HepG2 (cell line): ENCODE measurements around the gene MYO19. TPM values are rescaled to one million over a fixed set of nuclear protein-coding genes. Genes with fewer than 3 reads are reported as not detected.

Experiments used
- E2F5 ChIP-seq: sonication (generic); formaldehyde crosslinking; conservative IDR thresholded peaks from 2 replicates; pipeline ENCODE4 v1.4.0; 2020; ENCODE audit warnings: missing genetic modification reagents
- GABPA ChIP-seq, 2 experiments: IDR thresholded peaks; 2 replicates each; pipeline ENCODE4 v1.6.1; 2011 to 2016; ENCODE audit warnings: low read depth in 2 of 2, low read length in 1 of 2, missing biosample characterization in 1 of 2, missing genetic modification characterization in 1 of 2
- GMEB2 ChIP-seq: IDR thresholded peaks from 2 replicates; pipeline ENCODE4 v1.6.1; 2016; ENCODE audit warnings: missing biosample characterization, missing genetic modification reagents, low read depth
- HDAC1 ChIP-seq: sonication (generic); formaldehyde crosslinking; IDR thresholded peaks from 2 replicates; pipeline ENCODE4 v1.5.1; 2020; ENCODE audit warnings: mild to moderate bottlenecking, missing genetic modification reagents
- ISL2 ChIP-seq: sonication (generic); formaldehyde crosslinking; IDR thresholded peaks from 2 replicates; pipeline ENCODE4 v1.5.0; 2020; ENCODE audit warnings: missing genetic modification reagents
- KLF6 ChIP-seq: IDR thresholded peaks from 2 replicates; pipeline ENCODE4 v1.8.0; 2016; ENCODE audit warnings: missing biosample characterization, missing genetic modification reagents
- MATR3 ChIP-seq: sonication (generic); formaldehyde crosslinking; IDR thresholded peaks from 2 replicates; pipeline ENCODE4 v1.4.0; 2020; ENCODE audit warnings: missing genetic modification reagents
- NFAT5 ChIP-seq: sonication (generic); formaldehyde crosslinking; IDR thresholded peaks from 2 replicates; pipeline ENCODE4 v1.4.0; 2020; ENCODE audit warnings: missing genetic modification reagents
- NFRKB ChIP-seq: fragments of 450-650 bp; IDR thresholded peaks from 2 replicates; pipeline ENCODE4 v1.6.1; 2017
- SMAD3 ChIP-seq: sonication (generic); formaldehyde crosslinking; IDR thresholded peaks from 2 replicates; pipeline ENCODE4 v1.4.0; 2020; ENCODE audit warnings: missing genetic modification reagents
- SRSF9 ChIP-seq: fragments of 200-400 bp; formaldehyde crosslinking; IDR thresholded peaks from 2 replicates; pipeline ENCODE4 v1.6.1; 2018; ENCODE audit warnings: borderline replicate concordance, mild to moderate bottlenecking, low read depth, low read length; ENCODE audit not compliant: insufficient read depth, poor library complexity, severe bottlenecking
- TOE1 ChIP-seq: sonication (generic); formaldehyde crosslinking; IDR thresholded peaks from 2 replicates; pipeline ENCODE4 v1.4.0; 2020; ENCODE audit warnings: mild to moderate bottlenecking, missing genetic modification reagents
- TSC22D2 ChIP-seq: sonication (generic); formaldehyde crosslinking; IDR thresholded peaks from 2 replicates; pipeline ENCODE4 v1.5.1; 2020; ENCODE audit warnings: missing genetic modification reagents, mild to moderate bottlenecking, borderline replicate concordance
- ZBTB34 ChIP-seq: sonication (generic); formaldehyde crosslinking; IDR thresholded peaks from 2 replicates; pipeline ENCODE4 v1.8.0; 2022; ENCODE audit warnings: mild to moderate bottlenecking, missing genetic modification reagents
- ZBTB8A ChIP-seq: sonication (generic); formaldehyde crosslinking; IDR thresholded peaks from 2 replicates; pipeline ENCODE4 v1.4.0; 2020; ENCODE audit warnings: mild to moderate bottlenecking, low read depth, missing genetic modification reagents, borderline replicate concordance
- ZC3H13 ChIP-seq: sonication (generic); formaldehyde crosslinking; IDR thresholded peaks from 2 replicates; pipeline ENCODE4 v1.8.1; 2023; ENCODE audit warnings: mild to moderate bottlenecking, missing genetic modification reagents, moderate library complexity
- ZFP62 ChIP-seq: sonication (generic); formaldehyde crosslinking; IDR thresholded peaks from 2 replicates; pipeline ENCODE4 v1.4.0; 2020; ENCODE audit warnings: missing genetic modification reagents
- ZNF230 ChIP-seq: sonication (generic); formaldehyde crosslinking; IDR thresholded peaks from 2 replicates; pipeline ENCODE4 v1.4.0; 2020; ENCODE audit warnings: mild to moderate bottlenecking, missing genetic modification reagents
- ZNF292 ChIP-seq: sonication (generic); formaldehyde crosslinking; IDR thresholded peaks from 2 replicates; pipeline ENCODE4 v1.8.1; 2022; ENCODE audit warnings: mild to moderate bottlenecking, low read depth, missing genetic modification reagents, borderline replicate concordance
- ZNF34 ChIP-seq: sonication (generic); formaldehyde crosslinking; IDR thresholded peaks from 2 replicates; pipeline ENCODE4 v1.4.0; 2020; ENCODE audit warnings: mild to moderate bottlenecking, missing genetic modification reagents, borderline replicate concordance
- polyA plus RNA-seq, 8 experiments: library from polyadenylated mRNA; depleted of rRNA in 3 of 8; stranded (reverse) in 7 of 8; unstranded in 1 of 8; fragments of >200 nt; fragmentation: Illumina TruSeq in 4 of 8; extraction: Trizol in 4 of 8; gene quantifications; 2 replicates each; pipeline versions ENCODE4 v1.2.1 to v1.2.3, GENCODE V29; 2011 to 2016; ENCODE audit warnings: low read depth in 4 of 8, missing spikeins in 1 of 8, mixed read lengths in 1 of 8; ENCODE audit not compliant: insufficient read depth in 1 of 8
- total RNA-seq, 5 experiments: library from RNA; depleted of rRNA; stranded (reverse); fragments of >200 nt; fragmentation: Illumina TruSeq; extraction: Trizol; gene quantifications; 2 replicates each; pipeline ENCODE4 v1.2.3, GENCODE V29; 2016; ENCODE audit warnings: low read depth in 1 of 5

Gene MYO19
- total and polyA plus RNA-seq, 2 of the 13 experiments (the other 11 are each of a cell fraction or from before 2014, with no cell fraction given), result 75.7 to 82.3 TPM

- no peak for TF ChIP-seq GABPA (IDR thresholded peaks at IDR 0.05; ENCODE audit: low read depth, low read length)
- no peak for TF ChIP-seq GABPA (CRISPR knock-in tag; IDR thresholded peaks at IDR 0.05; ENCODE audit: low read depth)
- TF ChIP-seq MATR3 (CRISPR knock-in tag), result no peak
- TF ChIP-seq ISL2, result peak; percentile 57
- peak; percentile 92; the same call in 1 of the 2 replicates for TF ChIP-seq TSC22D2
- TF ChIP-seq ZC3H13, result peak; percentile 77
- 0 out of 2 replicates have a peak, but pooled peaks have one; percentile 33 for TF ChIP-seq SMAD3 (CRISPR knock-in tag)
- no peak for TF ChIP-seq ZBTB34 (CRISPR knock-in tag)
- no peak for TF ChIP-seq ZNF292 (CRISPR knock-in tag)
- TF ChIP-seq ZNF34 (CRISPR knock-in tag), result no peak
- TF ChIP-seq E2F5 (CRISPR knock-in tag), result peak; percentile 94
- peak; percentile 82 for TF ChIP-seq KLF6 (CRISPR knock-in tag)
- peak; percentile 82; the same call in 1 of the 2 replicates for TF ChIP-seq TOE1 (CRISPR knock-in tag)
- 0 out of 2 replicates have a peak, but pooled peaks have one; percentile 34 for TF ChIP-seq HDAC1 (CRISPR knock-in tag)
- no peak for TF ChIP-seq NFRKB
- peak; percentile 98 for TF ChIP-seq NFAT5
- no peak for TF ChIP-seq ZNF230 (CRISPR knock-in tag)
- no peak for TF ChIP-seq SRSF9
- no peak for TF ChIP-seq ZFP62
- TF ChIP-seq ZBTB8A, result no peak
- TF ChIP-seq GMEB2, result no peak
Observed at GRCh38 chr17:36482611-36483504, 51.8 kb downstream of the MYO19 start (continued).
